HAP-1 (cell line): ENCODE data around the gene DSCAM.

Experiments
- DNase-seq, 2 experiments: peaks; one replicate each; pipeline ENCODE4 v3.0.0-alpha.2; 2016 to 2020; ENCODE audit warnings: low spot score in 2 of 2
- H3K27me3 ChIP-seq: fragments of 250-450 bp; sonication (Bioruptor Pico); 2 replicates; pipeline ENCODE4 v1.5.1; 2020; ENCODE audit warnings: low read depth, mild to moderate bottlenecking, moderate library complexity
- H3K36me3 ChIP-seq: fragments of 250-450 bp; sonication (Bioruptor Pico); replicated peaks from 2 replicates; pipeline ENCODE4 v1.5.1; 2020; ENCODE audit warnings: mild to moderate bottlenecking
- H3K4me1 ChIP-seq: fragments of 250-450 bp; sonication (Bioruptor Pico); 2 replicates; pipeline ENCODE4 v1.5.1; 2020; ENCODE audit warnings: mild to moderate bottlenecking
- H3K4me3 ChIP-seq: fragments of 250-450 bp; sonication (Bioruptor Pico); 2 replicates; pipeline ENCODE4 v1.5.1; 2020; ENCODE audit warnings: mild to moderate bottlenecking, moderate library complexity
- H3K9me3 ChIP-seq: fragments of 250-450 bp; sonication (Bioruptor Pico); 2 replicates; pipeline ENCODE4 v1.5.1; 2020; ENCODE audit warnings: mild to moderate bottlenecking, moderate library complexity
- in situ Hi-C: fragments of 300-500 bp; cut with MboI; formaldehyde crosslinking; loops from 3 replicates; pipeline ENCODE4 v1.14.3; 2020; ENCODE audit warnings: low sequenced_read_pairs, inconsistent platforms, mixed read lengths

The DSCAM gene

DNA sequence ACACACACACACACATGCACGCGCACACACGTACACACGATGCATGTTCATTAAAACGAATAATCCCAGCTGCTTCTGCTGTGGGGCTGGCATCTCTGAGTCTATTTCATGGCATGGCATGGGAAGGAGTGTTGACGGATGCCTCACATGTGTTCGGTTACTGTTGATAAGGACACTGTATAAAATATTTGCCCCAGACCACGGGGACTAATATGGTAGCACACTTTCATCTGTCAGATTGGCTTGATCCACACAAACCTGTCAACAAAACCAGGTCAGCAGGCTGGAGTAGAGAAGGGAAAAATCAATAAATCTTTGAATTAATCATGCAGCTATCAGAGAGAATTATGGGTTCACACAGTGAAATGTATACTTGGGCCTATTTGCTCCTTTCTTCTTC, 171.9 kb downstream of the DSCAM start:
- Histone ChIP-seq H3K27me3 (no peaks in the 10 kb centered on the region), H3K4me1 (no peaks in the 10 kb centered on the region), H3K9me3 (0 out of 2 replicates have a peak, but pooled peaks cover 2% of the 10 kb centered on the region), H3K36me3 (no peaks in the 10 kb centered on the region), H3K4me3 (no peak overlapping the region)
- in situ Hi-C loops, result no loop called here
- DNase-seq, result no peak

GRCh38 chr21:40672602-40673001, 174.4 kb downstream of the DSCAM start:
- Histone ChIP-seq H3K36me3 (no peaks in the 10 kb centered on the region), H3K4me3 (no peak overlapping the region), H3K9me3 (0 out of 2 replicates have a peak, but pooled peaks cover 2% of the 10 kb centered on the region), H3K27me3 (no peaks in the 10 kb centered on the region), H3K4me1 (no peaks in the 10 kb centered on the region)
- in situ Hi-C loops, result no loop called here
- no peak for DNase-seq

GRCh38 chr21:40671716-40672115, 175.2 kb downstream of the DSCAM start:
- Histone ChIP-seq H3K9me3 (0 out of 2 replicates have a peak, but pooled peaks cover 2% of the 10 kb centered on the region), H3K36me3 (no peaks in the 10 kb centered on the region), H3K27me3 (no peaks in the 10 kb centered on the region), H3K4me1 (no peaks in the 10 kb centered on the region), H3K4me3 (no peak overlapping the region)
- in situ Hi-C loops, result no loop called here
- no peak for DNase-seq

- no peak overlapping the region for H3K4me3 ChIP-seq
- H3K4me1 ChIP-seq, result no peaks in the 10 kb centered on the region
- no peak for DNase-seq
- H3K36me3 ChIP-seq, result no peaks in the 10 kb centered on the region
- H3K9me3 ChIP-seq, result no peaks in the 10 kb centered on the region
- no peaks in the 10 kb centered on the region for H3K27me3 ChIP-seq
- in situ Hi-C loops, result no loop called here
These were observed 178.2 kb downstream of the DSCAM start for GRCh38 chr21:40668555-40669275.

DNA sequence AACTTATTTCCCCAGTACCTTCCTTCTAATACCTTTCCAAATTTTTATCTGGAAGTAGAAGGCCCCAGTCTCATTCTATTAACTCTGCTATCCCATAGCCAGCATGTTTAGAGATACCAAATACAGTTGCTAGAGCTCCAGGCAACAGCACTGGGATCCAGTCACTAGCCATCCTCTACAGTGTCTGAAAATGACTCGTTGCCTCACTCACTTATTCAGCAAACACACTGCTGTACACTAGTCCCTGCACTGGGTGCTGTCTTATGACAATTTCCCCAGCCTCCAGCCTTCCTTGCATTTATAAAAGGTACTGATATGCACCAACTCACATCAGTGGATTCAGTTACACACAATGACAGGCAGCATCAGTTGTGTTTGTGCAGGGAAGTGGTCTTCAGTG, 179.0 kb downstream of the DSCAM start:
- in situ Hi-C loops, result no loop called here
- Histone ChIP-seq H3K4me1 (no peaks in the 10 kb centered on the region), H3K9me3 (no peaks in the 10 kb centered on the region), H3K27me3 (no peaks in the 10 kb centered on the region), H3K4me3 (no peak overlapping the region), H3K36me3 (no peaks in the 10 kb centered on the region)
- DNase-seq, result no peak

DNA sequence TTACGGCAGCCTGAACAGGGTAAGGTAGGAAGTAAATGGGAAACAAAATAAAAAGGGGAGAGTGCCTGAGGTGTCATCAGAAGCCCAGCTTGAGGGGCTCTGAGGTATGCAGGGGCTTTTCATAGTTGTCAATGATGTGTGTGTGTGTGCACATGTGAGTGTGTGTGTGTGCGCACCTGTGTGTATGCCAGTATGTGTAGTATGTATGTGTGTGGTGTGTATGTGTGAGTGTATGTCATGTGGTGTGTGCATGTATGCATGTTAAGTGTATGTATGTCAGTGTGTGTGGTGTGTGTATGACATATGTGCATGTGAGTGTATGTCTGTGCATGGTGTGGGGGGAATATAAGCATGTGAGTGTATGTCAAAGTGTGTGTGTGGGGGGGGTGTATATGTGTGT, 184.1 kb downstream of the DSCAM start:
- H3K36me3 ChIP-seq, result no peaks in the 10 kb centered on the region
- 0 out of 2 replicates have a peak, but pooled peaks cover 2% of the 10 kb centered on the region for H3K9me3 ChIP-seq
- H3K4me1 ChIP-seq, result no peaks in the 10 kb centered on the region
- in situ Hi-C loops, result no loop called here
- no peak for DNase-seq
- H3K27me3 ChIP-seq, result no peaks in the 10 kb centered on the region
- no peak overlapping the region for H3K4me3 ChIP-seq

GRCh38 chr21:40660461-40660860, 186.5 kb downstream of the DSCAM start:
- Histone ChIP-seq H3K27me3 (no peaks in the 10 kb centered on the region), H3K36me3 (no peaks in the 10 kb centered on the region), H3K9me3 (0 out of 2 replicates have a peak, but pooled peaks cover 2% of the 10 kb centered on the region), H3K4me1 (no peaks in the 10 kb centered on the region), H3K4me3 (no peak overlapping the region)
- no peak for DNase-seq
- in situ Hi-C loops, result no loop called here

DNA sequence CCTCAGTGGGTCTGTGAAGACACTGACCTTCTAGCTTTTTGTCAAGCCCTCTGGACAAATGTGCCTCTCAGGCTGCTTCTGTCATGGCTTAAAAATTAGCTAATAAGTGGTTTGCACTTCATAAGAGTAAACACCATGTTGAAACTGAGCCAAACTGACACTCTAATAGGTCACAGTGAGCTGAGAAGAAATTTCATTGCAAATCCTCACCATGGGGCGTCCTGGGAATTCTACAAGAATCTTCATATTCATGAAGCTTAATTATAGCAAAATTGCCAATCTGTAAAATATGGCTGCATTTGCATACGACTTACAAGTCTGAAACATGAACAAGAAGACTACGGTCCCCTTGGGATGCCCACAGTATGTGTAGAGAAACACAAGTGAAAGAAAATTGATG, 188.6 kb downstream of the DSCAM start:
- Histone ChIP-seq H3K36me3 (no peaks in the 10 kb centered on the region), H3K27me3 (no peaks in the 10 kb centered on the region), H3K9me3 (peaks cover 2% of the 10 kb centered on the region; the same call in 1 of the 2 replicates), H3K4me3 (no peak overlapping the region), H3K4me1 (no peaks in the 10 kb centered on the region)
- in situ Hi-C loops, result no loop called here
- no peak for DNase-seq

DNA sequence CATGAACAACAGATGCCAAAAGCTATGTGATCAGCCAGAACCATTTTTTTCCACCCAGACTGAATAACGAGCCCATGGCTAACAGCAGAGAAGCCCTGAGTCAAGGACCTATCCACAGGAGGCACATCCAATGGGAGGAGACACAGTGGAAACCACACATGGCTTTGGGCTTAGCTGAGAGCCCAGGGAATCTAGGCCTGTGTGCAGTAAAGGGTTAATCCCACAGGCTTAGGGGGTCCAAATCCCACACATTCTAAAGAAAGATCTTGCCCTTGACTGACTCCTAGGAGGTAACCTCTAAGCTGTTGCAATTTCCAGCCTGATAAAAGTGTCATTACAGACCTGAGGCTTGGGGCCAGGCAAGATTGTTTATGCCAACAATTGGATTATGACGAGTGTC, 194.5 kb downstream of the DSCAM start:
- no peak overlapping the region for H3K4me3 ChIP-seq
- no peaks in the 10 kb centered on the region for H3K27me3 ChIP-seq
- DNase-seq, result no peak
- H3K4me1 ChIP-seq, result no peaks in the 10 kb centered on the region
- in situ Hi-C loops, result no loop called here
- H3K36me3 ChIP-seq, result no peaks in the 10 kb centered on the region
- peaks cover 2% of the 10 kb centered on the region; the same call in 1 of the 2 replicates for H3K9me3 ChIP-seq

- no peaks in the 10 kb centered on the region for H3K27me3 ChIP-seq
- no peaks in the 10 kb centered on the region for H3K4me1 ChIP-seq
- H3K36me3 ChIP-seq, result no peaks in the 10 kb centered on the region
- in situ Hi-C loops, result no loop called here
- no peak overlapping the region for H3K4me3 ChIP-seq
- H3K9me3 ChIP-seq, result peaks cover 2% of the 10 kb centered on the region; the same call in 1 of the 2 replicates
- no peak for DNase-seq
These were observed 199.3 kb downstream of the DSCAM start for GRCh38 chr21:40647706-40648105.

DNA sequence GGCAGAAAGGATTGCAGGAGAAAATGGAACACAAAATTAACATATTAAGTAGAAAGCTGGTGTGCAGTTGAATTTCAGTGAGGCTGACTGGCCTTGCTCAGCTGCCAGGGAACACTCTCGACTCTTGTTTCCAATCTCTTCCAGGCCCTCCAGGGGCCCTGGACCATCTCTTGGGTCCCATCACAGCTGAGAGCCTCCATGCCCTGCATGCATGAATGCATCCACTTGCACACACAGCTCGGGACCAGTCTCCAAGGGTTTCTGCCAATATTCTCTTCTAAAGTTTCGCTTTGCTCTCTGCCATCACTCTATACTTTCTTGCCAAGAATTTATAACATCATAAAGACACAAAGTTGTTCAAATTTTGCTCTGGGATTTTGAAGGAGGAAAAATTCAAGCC, 200.3 kb downstream of the DSCAM start:
- in situ Hi-C loops, result no loop called here
- no peak for DNase-seq
- Histone ChIP-seq H3K27me3 (no peaks in the 10 kb centered on the region), H3K9me3 (peaks cover 2% of the 10 kb centered on the region; the same call in 1 of the 2 replicates), H3K4me1 (no peaks in the 10 kb centered on the region), H3K36me3 (no peaks in the 10 kb centered on the region), H3K4me3 (no peak overlapping the region)

- DNase-seq, result no peak
- H3K36me3 ChIP-seq, result no peaks in the 10 kb centered on the region
- H3K9me3 ChIP-seq, result no peaks in the 10 kb centered on the region
- in situ Hi-C loops, result no loop called here
- no peaks in the 10 kb centered on the region for H3K27me3 ChIP-seq
- no peaks in the 10 kb centered on the region for H3K4me1 ChIP-seq
- H3K4me3 ChIP-seq, result no peak overlapping the region
These were observed 205.9 kb downstream of the DSCAM start for GRCh38 chr21:40641042-40641441.

- in situ Hi-C loops, result no loop called here
- no peak for DNase-seq
These were observed 206.6 kb downstream of the DSCAM start for GRCh38 chr21:40640266-40640789.

GRCh38 chr21:40639616-40640194, 207.3 kb downstream of the DSCAM start:
- H3K36me3 ChIP-seq, result no peaks in the 10 kb centered on the region
- H3K27me3 ChIP-seq, result no peaks in the 10 kb centered on the region
- no peaks in the 10 kb centered on the region for H3K4me1 ChIP-seq
- no peak overlapping the region for H3K4me3 ChIP-seq
- no peak for DNase-seq
- in situ Hi-C loops, result no loop called here
- H3K9me3 ChIP-seq, result no peaks in the 10 kb centered on the region

More at GRCh38 chr21:40640266-40640789, 206.6 kb downstream of the DSCAM start:
- Histone ChIP-seq H3K27me3 (no peaks in the 10 kb centered on the region), H3K36me3 (no peaks in the 10 kb centered on the region), H3K4me3 (no peak overlapping the region), H3K4me1 (no peaks in the 10 kb centered on the region), H3K9me3 (no peaks in the 10 kb centered on the region)
